Eye (tissue), 1 donor: ENCODE results near the gene NUDT22.

Experiments used
- DNase-seq: peaks from one replicate; pipeline ENCODE4 v3.0.0-alpha.2; 2015

NUDT22 gene

GRCh38 chr11:64207256-64208085 is 18.6 kb upstream of the NUDT22 start:
- DNase-seq: no peak

GRCh38 chr11:64208086-64208795 is 17.8 kb upstream of the NUDT22 start:
- DNase-seq: no peak

GRCh38 chr11:64208796-64209562 is 17.1 kb upstream of the NUDT22 start:
- DNase-seq: no peak

- DNase-seq: no peak
Observed at GRCh38 chr11:64209563-64209843, 16.6 kb upstream of the NUDT22 start.

GRCh38 chr11:64210301-64211020 is 15.6 kb upstream of the NUDT22 start:
- DNase-seq: no peak

GRCh38 chr11:64211181-64211872 is 14.7 kb upstream of the NUDT22 start:
- no peak for DNase-seq

GRCh38 chr11:64216879-64217278 is 9.2 kb upstream of the NUDT22 start:
- no peak for DNase-seq

GRCh38 chr11:64218628-64219353 is 7.3 kb upstream of the NUDT22 start:
- no peak for DNase-seq

- DNase-seq: no peak
Observed at GRCh38 chr11:64219354-64219684, 6.8 kb upstream of the NUDT22 start.

GRCh38 chr11:64219755-64220154 is 6.3 kb upstream of the NUDT22 start:
- DNase-seq: no peak

- DNase-seq: no peak
Observed at GRCh38 chr11:64220271-64220670, 5.8 kb upstream of the NUDT22 start.

- DNase-seq: no peak
Observed at GRCh38 chr11:64220798-64221197, 5.3 kb upstream of the NUDT22 start.

- no peak for DNase-seq
Observed at GRCh38 chr11:64222651-64223000, 3.4 kb upstream of the NUDT22 start.

- no peak for DNase-seq
Observed at GRCh38 chr11:64223001-64223651, 2.9 kb upstream of the NUDT22 start.

GRCh38 chr11:64224151-64224890 is 1.8 kb upstream of the NUDT22 start:
- no peak for DNase-seq

GRCh38 chr11:64224891-64225607 is 1.0 kb upstream of the NUDT22 start:
- no peak for DNase-seq

GRCh38 chr11:64226507-64227051 is 505 bp downstream of the NUDT22 start:
- no peak for DNase-seq

- no peak for DNase-seq
Observed at GRCh38 chr11:64227405-64227956, 1.4 kb downstream of the NUDT22 start.

GRCh38 chr11:64229090-64229743 is 3.1 kb downstream of the NUDT22 start:
- DNase-seq: no peak
